GM12873 (cell line): Measurements from ENCODE around the gene CFAP20.

Source experiments
- TF ChIP-seq, protein P1 (sequence below): IDR thresholded peaks from 2 replicates; pipeline ENCODE4 v1.5.1; 2012; ENCODE audit warnings: low read depth, mild to moderate bottlenecking, moderate library complexity, low read length, control low read depth; ENCODE audit not compliant: insufficient read depth; ENCODE audit errors: missing control alignments

The CFAP20 gene

GRCh38 chr16:58096249-58096648, 32.9 kb downstream of the CFAP20 start:
- TF ChIP-seq, protein P1, sequence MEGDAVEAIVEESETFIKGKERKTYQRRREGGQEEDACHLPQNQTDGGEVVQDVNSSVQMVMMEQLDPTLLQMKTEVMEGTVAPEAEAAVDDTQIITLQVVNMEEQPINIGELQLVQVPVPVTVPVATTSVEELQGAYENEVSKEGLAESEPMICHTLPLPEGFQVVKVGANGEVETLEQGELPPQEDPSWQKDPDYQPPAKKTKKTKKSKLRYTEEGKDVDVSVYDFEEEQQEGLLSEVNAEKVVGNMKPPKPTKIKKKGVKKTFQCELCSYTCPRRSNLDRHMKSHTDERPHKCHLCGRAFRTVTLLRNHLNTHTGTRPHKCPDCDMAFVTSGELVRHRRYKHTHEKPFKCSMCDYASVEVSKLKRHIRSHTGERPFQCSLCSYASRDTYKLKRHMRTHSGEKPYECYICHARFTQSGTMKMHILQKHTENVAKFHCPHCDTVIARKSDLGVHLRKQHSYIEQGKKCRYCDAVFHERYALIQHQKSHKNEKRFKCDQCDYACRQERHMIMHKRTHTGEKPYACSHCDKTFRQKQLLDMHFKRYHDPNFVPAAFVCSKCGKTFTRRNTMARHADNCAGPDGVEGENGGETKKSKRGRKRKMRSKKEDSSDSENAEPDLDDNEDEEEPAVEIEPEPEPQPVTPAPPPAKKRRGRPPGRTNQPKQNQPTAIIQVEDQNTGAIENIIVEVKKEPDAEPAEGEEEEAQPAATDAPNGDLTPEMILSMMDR: no peak

GRCh38 chr16:58094791-58095574, 34.2 kb downstream of the CFAP20 start:
- TF ChIP-seq, protein P1: no peak

GRCh38 chr16:58094026-58094425, 35.2 kb downstream of the CFAP20 start:
- TF ChIP-seq, protein P1: no peak

DNA sequence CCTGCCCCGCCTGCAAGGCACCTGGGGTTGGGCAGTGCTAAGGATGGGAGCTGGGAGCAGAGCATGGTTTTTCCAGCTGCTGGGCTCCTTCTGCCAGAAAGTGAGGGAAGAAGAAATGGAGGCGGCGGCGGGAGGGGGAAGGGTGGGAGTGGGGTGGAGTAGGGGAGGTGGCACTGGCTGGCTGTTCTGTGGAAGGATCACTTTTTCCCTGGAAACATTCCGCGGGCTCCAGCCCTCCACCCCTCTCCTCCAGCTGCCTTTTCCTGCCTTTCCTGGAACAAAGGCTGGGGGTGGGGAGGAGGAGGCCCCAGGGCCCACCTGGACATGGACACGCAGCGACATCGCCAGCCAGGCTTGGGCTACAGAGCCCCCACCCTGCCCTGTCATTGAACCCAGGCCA, 41.1 kb downstream of the CFAP20 start:
- TF ChIP-seq, protein P1: no peak

- TF ChIP-seq, protein P1: no peak
Measured at GRCh38 chr16:58087209-58087913, 41.8 kb downstream of the CFAP20 start.

DNA sequence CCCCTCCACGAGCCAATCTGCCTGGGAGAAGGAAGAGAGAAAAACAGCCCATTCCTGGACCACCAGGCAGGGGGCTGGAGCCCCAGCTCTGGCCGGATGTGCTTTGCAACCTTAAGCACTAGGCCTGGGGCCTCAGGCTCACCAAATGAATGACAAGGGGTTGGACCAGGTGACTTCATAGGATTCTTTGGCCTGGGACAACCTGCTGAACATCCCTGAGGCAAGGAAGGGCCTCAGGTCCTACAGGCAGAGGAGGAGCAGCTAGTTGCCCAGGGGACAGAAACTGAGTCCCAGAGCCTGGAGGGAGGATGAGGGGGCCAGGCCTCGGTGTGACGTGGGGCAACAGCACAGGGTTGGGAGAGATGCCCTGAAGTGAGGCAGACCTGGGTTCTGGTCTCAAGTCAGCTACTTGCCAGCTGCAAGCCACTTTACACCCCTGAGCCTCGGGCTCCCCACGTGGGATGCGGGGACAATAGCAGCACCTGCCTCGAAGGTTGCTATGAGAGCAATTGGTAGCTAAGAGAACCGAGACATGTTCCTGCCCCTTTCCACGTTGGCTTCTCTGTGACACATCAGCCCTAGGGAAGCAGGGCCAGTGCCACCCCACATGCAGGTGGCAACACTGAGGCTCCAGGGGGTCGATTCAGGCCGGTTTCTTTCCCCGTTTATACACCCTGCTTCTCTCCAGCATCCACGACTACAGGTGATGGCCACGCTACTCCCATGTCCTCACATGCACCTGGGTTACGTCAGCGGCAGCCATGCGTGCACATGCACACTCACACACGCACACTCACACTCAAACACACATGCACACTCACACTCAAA, 42.6 kb downstream of the CFAP20 start:
- TF ChIP-seq, protein P1: no peak
